Activated CD4-positive, alpha-beta memory T cell treated with anti-CD3 and anti-CD28 coated beads, Interleukin-2, amount 10 ng/mL, durations not matched to agents 7 days and 5 days (primary cell): Measurements from ENCODE around the gene PDS5B. TPM values are rescaled to one million over a fixed set of nuclear protein-coding genes. Genes with fewer than 3 reads are reported as not detected.
A peak's percentile ranks its signal among the peaks of the same experiment; 100 is the strongest.

Experiments
- CTCF ChIA-PET: fragments of 350-600 bp; sonication (Branson Sonifier 250); formaldehyde crosslinking; loops from one replicate; lab custom pipeline; 2021; ENCODE audit warnings: antibody characterized with exemption, inconsistent platforms; lab: Charles Lee
- POLR2A ChIA-PET: fragments of 350-600 bp; sonication (Branson Sonifier 250); formaldehyde crosslinking; loops from one replicate; lab custom pipeline; 2021; ENCODE audit warnings: antibody characterized with exemption; lab: Charles Lee
- DNase-seq: peaks from one replicate; pipeline ENCODE4 v3.0.0-alpha.2; 2020
- H3K27ac Mint-ChIP-seq: one replicate; pipeline ENCODE4 v1.8.0; 2021; ENCODE audit warnings: mild to moderate bottlenecking, mixed read lengths
- H3K27me3 Mint-ChIP-seq: one replicate; pipeline ENCODE4 v1.8.0; 2021; ENCODE audit warnings: mixed read lengths
- H3K36me3 Mint-ChIP-seq: one replicate; pipeline ENCODE4 v1.8.0; 2021; ENCODE audit warnings: low read depth, mixed read lengths
- H3K4me1 Mint-ChIP-seq: one replicate; pipeline ENCODE4 v1.8.0; 2021; ENCODE audit warnings: mixed read lengths
- H3K4me3 Mint-ChIP-seq: one replicate; pipeline ENCODE4 v1.8.0; 2021; ENCODE audit warnings: mild to moderate bottlenecking, mixed read lengths
- H3K9me3 Mint-ChIP-seq: one replicate; pipeline ENCODE4 v1.8.0; 2021; ENCODE audit warnings: mixed read lengths
- total RNA-seq, 2 experiments: library from RNA; stranded (reverse); gene quantifications; one replicate each; pipeline ENCODE4 v1.2.3, GENCODE V29; 2021

The PDS5B gene
- total RNA-seq, 2 experiments from 2014 or later, result 59.5 to 60.6 TPM

DNA sequence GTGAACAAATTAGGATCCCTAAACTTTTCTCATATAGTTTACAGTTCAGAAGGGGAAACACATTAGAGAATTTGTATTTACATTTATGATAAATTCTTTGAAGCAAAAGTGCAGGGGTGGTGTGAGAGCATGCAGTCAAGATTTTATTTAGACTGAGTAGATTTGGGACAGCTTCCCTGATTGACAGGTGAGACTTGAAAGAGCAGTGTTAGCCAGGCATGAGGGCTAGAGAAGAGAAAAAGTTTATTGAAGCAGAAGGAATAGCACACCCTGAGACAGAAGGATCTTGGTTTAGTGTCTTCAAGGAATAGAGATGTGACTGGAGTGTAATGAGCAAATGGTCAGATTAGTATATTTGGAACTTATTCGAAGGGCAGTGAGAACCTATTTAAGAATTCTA lies 50.5 kb downstream of the PDS5B start:
- H3K4me1 Mint-ChIP-seq, result peaks cover 24% of the 10 kb centered on the region

DNA sequence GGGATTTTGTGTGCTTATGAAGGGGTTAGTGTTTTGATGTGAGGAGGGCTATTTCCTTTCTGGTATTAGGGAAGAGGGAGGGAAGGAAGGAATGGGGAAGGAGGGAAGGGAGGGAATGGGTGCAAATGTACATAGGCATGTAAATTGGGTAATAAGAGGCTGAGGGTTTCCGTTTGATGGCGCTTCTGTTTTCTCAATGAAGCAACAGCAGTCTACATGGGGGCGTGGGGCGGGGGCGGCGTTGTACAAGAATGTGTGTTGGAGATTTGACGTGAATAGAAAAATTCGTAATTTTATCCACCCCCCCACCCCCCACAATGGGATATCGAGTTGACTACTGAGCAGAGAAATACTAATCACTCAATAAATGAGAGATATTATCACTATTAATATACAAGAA lies 52.5 kb downstream of the PDS5B start:
- H3K36me3 Mint-ChIP-seq, result no peaks in the 10 kb centered on the region
- POLR2A ChIA-PET, result no interaction called here
- H3K4me1 Mint-ChIP-seq, result peaks cover 33% of the 10 kb centered on the region

More for the DNA sequence above, 50.5 kb downstream of the PDS5B start:
- ChIA-PET CTCF (interaction anchor here (0.5 to 3.8 kb wide), 4 partner anchors 14 to 340 kb away, joined by 3 to 15 read pairs (median 10); partner anchors contain the start of gene PDS5B), POLR2A (interaction anchor here (0.9 to 1.3 kb wide), 2 partner anchors 9 to 49 kb away, joined by 3 read pairs; no protein-coding TSS in a partner anchor)
- no peak for DNase-seq
- no peak overlapping the region for H3K27ac Mint-ChIP-seq
- H3K4me3 Mint-ChIP-seq, result no peak overlapping the region
- peaks cover under 1% of the 10 kb centered on the region for H3K36me3 Mint-ChIP-seq
- H3K9me3 Mint-ChIP-seq, result no peaks in the 10 kb centered on the region
- no peaks in the 10 kb centered on the region for H3K27me3 Mint-ChIP-seq

DNA sequence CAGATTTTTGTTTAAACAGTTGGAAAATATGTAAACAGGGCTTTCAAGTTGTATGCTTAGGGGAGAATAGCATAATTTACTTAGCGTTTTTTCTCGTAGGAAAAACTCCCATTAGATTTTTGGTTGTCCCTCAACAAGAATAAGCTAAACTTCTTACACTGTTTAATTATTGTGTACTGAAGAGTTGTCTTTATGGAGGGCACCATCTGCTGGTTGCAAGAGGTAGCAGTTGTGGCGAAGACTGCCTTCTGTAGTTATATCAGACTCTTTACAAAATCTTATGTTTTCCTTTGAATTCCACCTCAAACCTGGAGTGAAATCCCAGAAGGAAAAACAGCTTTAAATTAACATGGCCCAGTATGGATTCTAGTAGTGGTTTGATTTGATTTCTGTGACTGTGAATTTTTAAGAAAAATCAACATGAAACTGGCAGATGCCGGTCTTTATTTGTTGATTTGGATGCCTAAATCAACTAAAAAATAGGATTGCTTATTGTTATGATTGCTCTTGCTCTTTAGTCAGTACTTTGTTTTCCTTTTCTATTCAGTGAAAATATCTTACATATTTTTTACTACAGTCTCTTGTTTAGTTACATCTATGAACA lies 53.4 kb downstream of the PDS5B start:
- POLR2A ChIA-PET, result interaction anchor here (1.0 to 1.4 kb wide), 2 partner anchors 52 to 54 kb away, joined by 4 to 7 read pairs; partner anchors contain the start of gene PDS5B

More for the DNA sequence above, 52.5 kb downstream of the PDS5B start:
- CTCF ChIA-PET, result interaction anchor here (3.8 kb wide), 1 partner anchor 51 kb away, joined by 15 read pairs; no protein-coding TSS in a partner anchor
- Mint-ChIP-seq H3K27ac (no peak overlapping the region), H3K4me3 (no peak overlapping the region), H3K9me3 (no peaks in the 10 kb centered on the region), H3K27me3 (no peaks in the 10 kb centered on the region)
- DNase-seq, result no peak

DNA sequence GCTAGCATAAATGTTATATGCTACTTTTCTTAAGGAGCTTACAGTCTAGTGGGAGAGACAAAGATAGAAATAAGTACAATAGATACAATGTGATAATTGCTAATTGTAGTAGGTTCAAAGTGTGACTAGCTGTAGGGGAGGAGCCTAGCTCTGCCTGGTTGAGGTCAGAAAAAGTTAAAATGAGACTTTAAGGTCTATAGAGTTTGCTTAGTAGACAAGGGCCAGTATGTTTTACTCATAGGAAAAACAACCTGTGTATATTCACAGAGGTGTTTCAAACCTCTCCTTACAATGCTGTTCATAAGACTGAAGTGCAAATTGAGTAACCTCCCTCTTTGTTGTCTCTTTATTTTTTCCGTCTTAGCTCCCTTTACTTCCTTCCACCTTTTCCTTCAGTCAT lies 56.1 kb downstream of the PDS5B start:
- peak overlapping the region; percentile 8 for H3K4me3 Mint-ChIP-seq
- H3K36me3 Mint-ChIP-seq, result no peaks in the 10 kb centered on the region
- DNase-seq, result no peak
- no peaks in the 10 kb centered on the region for H3K27me3 Mint-ChIP-seq
- no peaks in the 10 kb centered on the region for H3K9me3 Mint-ChIP-seq
- H3K4me1 Mint-ChIP-seq, result peaks cover 58% of the 10 kb centered on the region
- H3K27ac Mint-ChIP-seq, result peak overlapping the region; percentile 28
- POLR2A ChIA-PET, result interaction anchor here (0.7 to 2.1 kb wide), 4 partner anchors 8 to 56 kb away, joined by 3 to 7 read pairs (median 3); no protein-coding TSS in a partner anchor
- CTCF ChIA-PET, result interaction anchor here (1.0 to 4.5 kb wide), 9 partner anchors 9 to 901 kb away, joined by 3 to 52 read pairs (median 6); partner anchors contain the start of gene PDS5B

More for the DNA sequence above, 53.4 kb downstream of the PDS5B start:
- Mint-ChIP-seq H3K27ac (no peak overlapping the region), H3K27me3 (no peaks in the 10 kb centered on the region), H3K4me3 (no peak overlapping the region), H3K4me1 (peaks cover 37% of the 10 kb centered on the region), H3K36me3 (no peaks in the 10 kb centered on the region), H3K9me3 (no peaks in the 10 kb centered on the region)
- DNase-seq, result peak; percentile 56
- CTCF ChIA-PET, result interaction anchor here (0.6 to 4.5 kb wide), 14 partner anchors 11 to 730 kb away, joined by 3 to 52 read pairs (median 4); partner anchors contain the start of gene PDS5B

DNA sequence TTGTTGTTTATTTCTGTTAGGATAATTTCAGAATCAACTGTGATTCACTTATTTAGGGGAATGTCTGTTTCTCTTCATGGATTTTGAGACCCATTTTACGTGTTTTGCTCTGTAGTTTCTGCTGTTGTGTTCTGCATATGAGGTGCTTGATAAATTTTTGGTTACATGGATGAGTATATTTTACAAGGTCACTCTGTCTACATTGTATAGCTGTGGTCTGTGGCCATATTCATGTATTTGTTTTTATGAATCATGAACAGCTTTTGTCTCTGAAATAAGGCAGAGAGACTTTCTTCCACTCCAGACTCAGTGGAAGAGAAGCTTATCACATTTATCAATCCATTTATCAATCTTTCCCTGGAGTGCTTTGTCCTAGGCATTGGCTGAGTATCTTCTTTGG lies 56.6 kb downstream of the PDS5B start:
- no peak overlapping the region for H3K4me3 Mint-ChIP-seq
- H3K27ac Mint-ChIP-seq, result peak overlapping the region; percentile 16
- no peaks in the 10 kb centered on the region for H3K9me3 Mint-ChIP-seq
- H3K27me3 Mint-ChIP-seq, result no peaks in the 10 kb centered on the region
- no peak for DNase-seq
- no peaks in the 10 kb centered on the region for H3K36me3 Mint-ChIP-seq
- H3K4me1 Mint-ChIP-seq, result peaks cover 61% of the 10 kb centered on the region
- CTCF ChIA-PET, result interaction anchor here (0.6 to 4.5 kb wide), 8 partner anchors 8 to 733 kb away, joined by 3 to 52 read pairs (median 10); partner anchors contain the start of gene PDS5B
- POLR2A ChIA-PET, result interaction anchor here (2.1 kb wide), 1 partner anchor 8 kb away, joined by 7 read pairs; no protein-coding TSS in a partner anchor

DNA sequence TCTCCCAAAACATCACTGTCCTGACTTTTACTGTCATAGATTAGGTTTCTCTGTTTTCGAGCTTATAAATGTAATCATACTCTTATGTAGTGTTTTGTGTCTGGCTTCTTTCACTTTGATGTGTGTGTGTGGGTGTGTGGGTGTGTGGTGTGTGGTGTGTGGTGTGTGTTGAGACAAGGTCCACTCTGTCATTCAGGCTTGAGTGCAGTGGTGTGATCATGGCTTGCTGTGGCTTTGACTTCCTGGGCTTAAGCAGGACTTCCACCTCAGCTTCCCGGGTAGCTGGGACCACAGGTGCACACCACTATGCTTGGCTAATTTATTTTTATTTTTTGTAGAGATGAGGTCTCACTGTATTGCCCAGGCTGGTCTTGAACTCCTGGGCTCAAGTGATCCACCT lies 59.6 kb downstream of the PDS5B start:
- DNase-seq, result peak; percentile 42
- Mint-ChIP-seq H3K27me3 (no peaks in the 10 kb centered on the region), H3K4me3 (peak overlapping the region; percentile 9), H3K36me3 (no peaks in the 10 kb centered on the region), H3K4me1 (peaks cover 71% of the 10 kb centered on the region), H3K9me3 (no peaks in the 10 kb centered on the region), H3K27ac (peak overlapping the region; percentile 20)
- POLR2A ChIA-PET, result interaction anchor here (0.9 to 1.5 kb wide), 2 partner anchors 9 to 60 kb away, joined by 3 read pairs; no protein-coding TSS in a partner anchor
- CTCF ChIA-PET, result interaction anchor here (0.6 to 1.5 kb wide), 5 partner anchors 12 to 897 kb away, joined by 3 read pairs; partner anchors contain the start of gene PDS5B

DNA sequence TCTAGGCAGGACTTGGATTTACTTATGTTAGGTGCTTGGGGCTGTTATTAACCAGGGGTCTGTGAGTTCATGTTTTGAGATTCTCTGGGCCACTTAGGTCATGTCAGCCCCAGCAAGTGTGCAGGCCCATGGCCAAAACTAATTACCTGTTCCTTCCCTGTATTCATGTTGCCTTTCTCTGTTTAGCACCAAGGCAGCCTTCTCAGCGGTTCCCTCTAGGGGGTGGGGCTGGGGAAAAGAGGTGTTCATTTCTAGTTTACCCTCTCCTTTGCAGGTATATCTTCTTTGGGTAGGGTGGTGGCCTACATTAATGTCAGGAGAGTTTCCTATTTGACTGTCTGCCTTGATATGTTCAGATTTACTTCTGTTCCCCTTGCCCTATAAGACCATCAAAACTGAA lies 61.7 kb downstream of the PDS5B start:
- H3K4me3 Mint-ChIP-seq, result no peak overlapping the region
- POLR2A ChIA-PET, result no interaction called here
- DNase-seq, result no peak
- CTCF ChIA-PET, result interaction anchor here (0.6 to 4.4 kb wide), 6 partner anchors 12 to 62 kb away, joined by 3 to 29 read pairs (median 6); partner anchors contain the start of gene PDS5B
- H3K36me3 Mint-ChIP-seq, result peaks cover 4% of the 10 kb centered on the region
- H3K4me1 Mint-ChIP-seq, result peaks cover 52% of the 10 kb centered on the region
- no peaks in the 10 kb centered on the region for H3K9me3 Mint-ChIP-seq
- no peaks in the 10 kb centered on the region for H3K27me3 Mint-ChIP-seq
- H3K27ac Mint-ChIP-seq, result no peak overlapping the region

DNA sequence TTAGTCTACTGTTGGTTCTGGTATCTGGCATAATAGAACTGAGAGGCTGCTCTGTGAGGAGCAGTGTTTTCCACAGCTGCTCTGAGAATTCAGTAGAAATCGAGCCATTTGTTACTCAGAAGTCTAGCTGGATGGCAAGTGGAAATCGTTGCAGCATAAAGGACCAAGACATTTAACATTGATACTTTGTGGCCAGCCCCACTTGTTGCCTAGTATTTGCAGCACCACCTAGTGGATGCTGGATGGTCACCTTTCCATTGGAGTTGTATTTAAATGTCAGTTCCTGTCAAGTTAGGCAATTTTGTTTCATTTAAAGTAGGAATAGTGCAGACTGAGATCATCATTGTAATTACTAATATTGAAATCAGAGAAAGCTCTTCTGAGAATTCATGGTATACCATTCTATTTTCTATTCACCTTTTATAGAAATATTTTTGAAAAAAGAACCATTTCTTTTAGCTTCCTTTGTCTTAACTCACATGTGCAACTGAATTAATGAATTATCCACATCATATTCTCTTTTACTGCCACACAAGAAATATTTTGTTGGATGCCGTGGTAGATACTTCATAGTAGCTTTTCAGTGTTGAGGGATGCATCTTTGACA lies 64.6 kb downstream of the PDS5B start:
- H3K36me3 Mint-ChIP-seq, result peaks cover 29% of the 10 kb centered on the region
- H3K4me1 Mint-ChIP-seq, result peaks cover 30% of the 10 kb centered on the region
- no peak overlapping the region for H3K27ac Mint-ChIP-seq
- peak; percentile 64 for DNase-seq
- ChIA-PET CTCF (interaction anchor here (0.6 to 4.4 kb wide), 29 partner anchors 9 to 485 kb away, joined by 3 to 46 read pairs (median 4); partner anchors contain the start of gene PDS5B), POLR2A (interaction anchor here (0.8 to 2.1 kb wide), 4 partner anchors 9 to 892 kb away, joined by 3 to 8 read pairs (median 6); partner anchors contain the start of gene PDS5B)
- peaks cover 11% of the 10 kb centered on the region for H3K9me3 Mint-ChIP-seq
- H3K27me3 Mint-ChIP-seq, result no peaks in the 10 kb centered on the region
- H3K4me3 Mint-ChIP-seq, result no peak overlapping the region

DNA sequence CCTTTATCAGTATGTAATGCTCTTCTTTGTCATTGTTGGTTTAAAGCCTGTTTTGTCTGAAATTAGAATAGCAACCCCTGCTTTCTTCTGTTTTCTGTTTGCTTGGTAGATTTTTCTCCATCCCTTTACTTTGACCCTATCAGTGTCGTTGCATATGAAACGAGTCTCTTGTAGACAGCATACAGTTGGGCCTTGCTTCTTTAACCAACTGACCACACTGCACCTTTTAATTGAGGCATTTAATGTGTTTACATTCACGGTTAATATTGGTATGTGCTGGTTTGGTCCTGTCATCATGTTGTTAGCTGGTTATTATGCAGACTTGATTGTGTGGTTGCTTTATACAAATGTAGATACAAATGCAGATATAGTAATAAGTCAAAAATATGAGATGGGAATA lies 71.1 kb downstream of the PDS5B start:
- peaks cover 20% of the 10 kb centered on the region for H3K9me3 Mint-ChIP-seq
- ChIA-PET CTCF (interaction anchor here (1.8 kb wide), 1 partner anchor 11 kb away, joined by 5 read pairs; no protein-coding TSS in a partner anchor), POLR2A (no interaction called here)
- no peak overlapping the region for H3K27ac Mint-ChIP-seq
- H3K4me3 Mint-ChIP-seq, result no peak overlapping the region
- DNase-seq, result no peak
- peaks cover 8% of the 10 kb centered on the region for H3K4me1 Mint-ChIP-seq
- H3K27me3 Mint-ChIP-seq, result no peaks in the 10 kb centered on the region
- H3K36me3 Mint-ChIP-seq, result peaks cover 54% of the 10 kb centered on the region

DNA sequence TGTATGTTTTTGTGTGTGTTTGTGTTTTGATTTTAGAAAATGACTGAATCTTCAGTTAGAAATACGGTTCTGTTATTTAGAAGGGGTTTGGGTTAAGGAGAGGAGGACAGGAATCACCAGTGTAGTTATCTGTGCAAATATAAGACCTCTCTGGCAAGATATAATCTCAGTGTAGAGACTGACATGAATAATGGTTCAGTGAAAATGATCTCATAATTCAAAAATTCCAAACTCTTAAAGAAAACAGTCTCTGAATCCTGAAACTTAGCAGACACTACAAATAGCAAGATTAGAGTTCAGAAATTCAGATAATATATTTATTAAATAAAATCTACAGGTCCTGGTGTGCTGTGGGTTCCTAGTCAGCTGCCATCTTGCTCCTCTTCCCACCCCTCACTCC lies 73.5 kb downstream of the PDS5B start:
- H3K27me3 Mint-ChIP-seq, result no peaks in the 10 kb centered on the region
- CTCF ChIA-PET, result interaction anchor here (1.6 kb wide), 1 partner anchor 72 kb away, joined by 9 read pairs; no protein-coding TSS in a partner anchor
- no peak for DNase-seq
- POLR2A ChIA-PET, result no interaction called here
- H3K4me3 Mint-ChIP-seq, result no peak overlapping the region
- peaks cover 18% of the 10 kb centered on the region for H3K9me3 Mint-ChIP-seq
- peaks cover 34% of the 10 kb centered on the region for H3K36me3 Mint-ChIP-seq
- H3K27ac Mint-ChIP-seq, result no peak overlapping the region
- peaks cover 7% of the 10 kb centered on the region for H3K4me1 Mint-ChIP-seq

DNA sequence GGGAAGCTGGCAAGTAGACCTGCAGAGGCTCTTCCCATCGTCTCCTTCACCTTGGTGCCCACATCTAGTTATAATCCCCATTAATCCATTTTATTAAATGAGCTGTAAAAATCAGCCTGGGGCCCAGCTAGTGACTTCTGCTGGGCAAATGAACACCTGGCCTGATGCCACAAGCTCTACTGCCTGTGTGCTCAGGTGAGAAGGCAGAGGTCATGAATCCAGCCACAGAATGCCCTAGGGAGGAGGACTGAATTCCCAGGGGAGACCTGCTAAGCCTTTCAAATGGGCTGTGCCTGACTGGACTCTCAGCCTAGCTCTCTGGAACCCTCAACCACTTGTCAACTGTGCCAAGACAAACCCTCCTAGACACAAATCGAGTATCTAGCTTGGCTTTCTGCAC lies 74.0 kb downstream of the PDS5B start:
- H3K9me3 Mint-ChIP-seq, result peaks cover 13% of the 10 kb centered on the region

DNA sequence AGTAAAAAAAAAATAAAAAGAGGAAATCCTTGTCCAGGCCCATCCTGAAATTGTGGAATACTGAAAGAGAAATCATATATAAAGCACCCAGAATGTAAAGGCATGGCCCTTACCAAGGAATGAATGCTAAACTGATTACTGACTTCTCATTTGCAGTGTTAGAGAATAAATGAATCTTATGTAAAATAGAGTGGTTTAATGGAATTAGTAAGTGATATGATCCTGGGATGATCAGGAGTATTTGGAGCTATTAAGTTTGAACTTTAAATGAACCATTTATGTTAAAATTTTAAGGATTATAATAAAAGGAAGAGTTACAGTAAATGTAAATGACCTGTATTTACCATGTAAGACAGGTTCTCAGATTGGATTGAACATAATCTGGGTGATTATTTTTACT lies 75.4 kb downstream of the PDS5B start:
- Mint-ChIP-seq H3K4me1 (peaks cover 7% of the 10 kb centered on the region), H3K27me3 (no peaks in the 10 kb centered on the region), H3K36me3 (peaks cover 18% of the 10 kb centered on the region), H3K9me3 (peaks cover 8% of the 10 kb centered on the region), H3K27ac (no peak overlapping the region), H3K4me3 (no peak overlapping the region)
- no peak for DNase-seq
- ChIA-PET POLR2A (interaction anchor here (1.2 kb wide), 1 partner anchor 20 kb away, joined by 3 read pairs; no protein-coding TSS in a partner anchor), CTCF (interaction anchor here (1.2 to 2.0 kb wide), 2 partner anchors 8 to 11 kb away, joined by 4 to 15 read pairs; no protein-coding TSS in a partner anchor)

More for the DNA sequence above, 74.0 kb downstream of the PDS5B start:
- ChIA-PET CTCF (interaction anchor here (1.0 to 2.0 kb wide), 3 partner anchors 9 to 74 kb away, joined by 3 to 15 read pairs (median 9); partner anchors contain the start of gene PDS5B), POLR2A (no interaction called here)
- Mint-ChIP-seq H3K4me3 (no peak overlapping the region), H3K27me3 (no peaks in the 10 kb centered on the region), H3K27ac (no peak overlapping the region), H3K36me3 (peaks cover 30% of the 10 kb centered on the region), H3K4me1 (peaks cover 7% of the 10 kb centered on the region)
- no peak for DNase-seq
